Activated naive CD8-positive, alpha-beta T cell (primary cell): Measurements from ENCODE around the gene INPP5A.

ENCODE experiments used
- H3K27ac Mint-ChIP-seq: one replicate; pipeline ENCODE4 v1.8.0; 2021; ENCODE audit warnings: mixed read lengths
- H3K27me3 Mint-ChIP-seq: one replicate; pipeline ENCODE4 v1.8.0; 2021; ENCODE audit warnings: mixed read lengths
- H3K36me3 Mint-ChIP-seq: one replicate; pipeline ENCODE4 v1.8.0; 2021; ENCODE audit warnings: mixed read lengths
- H3K4me1 Mint-ChIP-seq: one replicate; pipeline ENCODE4 v1.8.0; 2021; ENCODE audit warnings: low read depth, mixed read lengths
- H3K4me3 Mint-ChIP-seq: one replicate; pipeline ENCODE4 v1.8.0; 2021; ENCODE audit warnings: mild to moderate bottlenecking, mixed read lengths
- H3K9me3 Mint-ChIP-seq: one replicate; pipeline ENCODE4 v1.8.0; 2021; ENCODE audit warnings: low read depth, mixed read lengths

Gene INPP5A

DNA sequence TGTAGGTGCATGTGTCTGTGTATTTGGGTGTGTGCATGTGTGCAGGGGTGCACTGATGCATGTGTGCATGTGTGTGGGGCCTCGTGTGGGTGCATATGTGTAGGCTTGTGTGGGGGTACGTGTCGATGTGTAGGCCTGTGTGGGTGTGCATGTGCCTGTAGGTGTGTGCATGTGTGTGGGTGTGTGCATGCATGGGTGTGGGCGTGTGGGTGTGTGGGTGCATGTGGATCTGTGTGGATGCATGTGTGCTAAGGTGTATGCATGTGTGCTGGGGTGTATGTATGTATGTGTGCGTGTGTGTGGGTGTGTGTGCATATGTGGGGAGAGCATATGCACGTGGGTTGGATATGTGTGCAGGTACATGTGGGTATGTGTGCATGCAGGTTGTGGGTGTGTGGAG, 175.2 kb downstream of the INPP5A start:
- Mint-ChIP-seq H3K36me3 (peaks cover 16% of the 10 kb centered on the region), H3K27me3 (no peaks in the 10 kb centered on the region), H3K9me3 (no peaks in the 10 kb centered on the region), H3K27ac (peak overlapping the region; percentile 46), H3K4me3 (no peak overlapping the region), H3K4me1 (no peaks in the 10 kb centered on the region)

DNA sequence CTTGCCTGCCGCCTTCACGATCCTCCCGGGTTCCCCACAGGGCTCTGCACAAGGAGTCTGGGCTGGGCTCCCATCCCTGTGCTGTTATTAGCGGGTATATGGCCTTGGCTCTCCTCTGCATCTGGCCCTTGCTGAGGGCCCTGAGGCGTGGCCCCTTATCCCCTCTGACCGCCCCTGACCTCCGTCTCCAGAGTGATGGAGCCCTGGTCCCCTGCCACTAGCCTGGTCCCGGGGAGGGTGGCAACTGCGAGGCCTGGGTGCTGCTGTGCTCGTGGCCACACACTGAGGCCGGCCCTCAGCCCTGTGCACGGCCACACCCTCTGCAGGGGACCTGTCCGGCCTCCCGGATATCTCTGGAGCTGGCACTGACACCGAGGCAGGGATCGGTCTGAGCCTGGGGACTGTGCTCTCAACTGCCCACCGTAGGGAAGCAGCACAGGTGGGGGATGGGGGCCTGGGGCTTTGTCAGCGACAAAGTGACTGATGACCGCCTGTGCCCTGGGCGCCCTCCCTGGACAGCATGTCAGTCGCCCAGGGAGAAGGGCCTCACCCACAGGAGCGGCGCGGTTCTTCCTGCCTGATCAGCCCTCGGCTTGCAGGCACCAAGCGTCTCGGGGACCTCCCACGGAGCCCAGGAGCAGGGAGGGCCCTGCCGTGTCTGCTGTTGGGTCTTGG, 176.0 kb downstream of the INPP5A start:
- no peak overlapping the region for H3K27ac Mint-ChIP-seq
- H3K4me3 Mint-ChIP-seq = no peak overlapping the region
- peaks cover 14% of the 10 kb centered on the region for H3K36me3 Mint-ChIP-seq
- no peaks in the 10 kb centered on the region for H3K9me3 Mint-ChIP-seq
- no peaks in the 10 kb centered on the region for H3K27me3 Mint-ChIP-seq
- no peaks in the 10 kb centered on the region for H3K4me1 Mint-ChIP-seq

DNA sequence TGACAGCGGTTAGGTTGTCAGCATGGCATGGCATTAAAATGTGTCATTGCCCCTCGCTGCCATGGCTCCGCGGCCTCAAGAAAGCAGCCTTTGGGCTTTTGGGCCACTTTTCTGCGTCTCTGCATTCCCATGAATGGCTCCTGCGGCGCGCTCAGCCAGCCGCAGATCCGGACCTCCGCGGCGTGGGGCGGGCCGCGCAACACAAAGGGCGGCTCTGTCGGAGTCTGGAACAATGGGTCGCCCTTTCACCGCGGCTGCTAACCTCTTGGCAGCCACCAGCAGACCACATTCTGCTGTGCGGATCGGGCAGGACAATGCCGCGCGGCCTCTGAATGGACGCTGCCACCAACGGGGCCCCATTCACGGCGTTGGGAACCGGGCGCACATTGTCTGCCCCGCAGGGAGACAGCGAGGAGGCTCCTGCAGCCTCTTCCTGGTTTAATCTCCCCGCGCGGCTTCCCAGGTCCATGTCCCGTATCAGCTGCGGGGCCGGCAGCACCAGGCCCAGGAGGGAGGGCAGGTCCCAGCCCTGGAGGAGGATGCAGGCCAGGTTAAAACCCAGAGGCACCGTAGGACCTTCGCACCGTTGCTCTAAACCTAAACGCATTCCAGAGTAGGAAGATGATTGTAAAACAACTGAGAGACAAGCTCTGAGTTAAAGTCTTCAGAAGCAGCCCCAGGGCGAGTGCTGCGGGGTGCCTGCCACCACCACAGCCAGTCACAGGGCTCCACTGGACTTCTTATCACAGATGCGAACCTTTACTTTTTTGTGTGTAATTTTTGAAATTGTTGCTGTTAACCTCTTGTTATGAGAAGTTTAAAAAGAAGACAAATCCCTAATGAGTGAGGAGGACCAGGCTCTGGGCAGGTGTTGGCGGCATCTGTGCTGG, 176.8 kb downstream of the INPP5A start:
- Mint-ChIP-seq H3K4me1 (no peaks in the 10 kb centered on the region), H3K36me3 (peaks cover 14% of the 10 kb centered on the region), H3K27me3 (no peaks in the 10 kb centered on the region), H3K27ac (no peak overlapping the region), H3K9me3 (no peaks in the 10 kb centered on the region), H3K4me3 (no peak overlapping the region)

DNA sequence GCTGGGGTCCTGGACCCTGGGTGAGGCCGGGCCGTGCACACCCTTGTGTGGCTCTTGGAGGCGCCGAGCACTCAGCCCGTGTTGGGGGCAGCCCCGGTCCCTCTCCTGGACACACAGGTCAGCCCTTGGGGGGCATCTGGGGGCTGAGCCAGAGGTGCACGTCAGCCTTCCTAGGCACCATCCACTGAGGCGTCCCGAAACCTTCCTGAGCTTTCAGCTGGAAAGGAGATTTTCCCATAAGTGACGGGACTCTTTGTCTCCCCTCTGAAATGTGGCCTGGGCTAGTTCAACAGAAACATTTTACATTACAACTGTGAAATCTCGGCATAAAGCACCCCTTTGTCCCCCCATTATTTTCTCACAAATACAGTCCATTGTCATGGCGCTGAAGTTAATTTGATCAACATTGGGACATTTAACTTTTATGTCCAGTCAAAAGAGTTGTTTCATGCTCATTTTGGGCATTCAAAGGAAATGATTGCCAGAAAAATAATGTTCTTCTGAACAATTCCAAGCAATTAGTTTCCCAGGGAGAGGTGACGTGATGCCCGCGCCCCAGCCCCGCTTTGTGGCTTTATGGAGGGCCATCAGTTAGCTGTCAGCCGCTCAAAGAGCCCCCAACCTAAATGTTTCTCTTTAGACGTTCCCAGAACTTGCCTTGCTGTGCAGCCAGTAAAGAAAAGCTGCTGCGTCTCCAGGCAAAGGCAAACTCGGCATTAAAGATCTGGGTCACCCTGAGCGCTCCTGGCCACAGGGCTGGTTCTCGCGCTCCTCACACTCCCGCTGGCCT, 177.6 kb downstream of the INPP5A start:
- Mint-ChIP-seq H3K4me3 (no peak overlapping the region), H3K36me3 (peaks cover 14% of the 10 kb centered on the region), H3K4me1 (no peaks in the 10 kb centered on the region), H3K27me3 (no peaks in the 10 kb centered on the region), H3K9me3 (no peaks in the 10 kb centered on the region), H3K27ac (no peak overlapping the region)

DNA sequence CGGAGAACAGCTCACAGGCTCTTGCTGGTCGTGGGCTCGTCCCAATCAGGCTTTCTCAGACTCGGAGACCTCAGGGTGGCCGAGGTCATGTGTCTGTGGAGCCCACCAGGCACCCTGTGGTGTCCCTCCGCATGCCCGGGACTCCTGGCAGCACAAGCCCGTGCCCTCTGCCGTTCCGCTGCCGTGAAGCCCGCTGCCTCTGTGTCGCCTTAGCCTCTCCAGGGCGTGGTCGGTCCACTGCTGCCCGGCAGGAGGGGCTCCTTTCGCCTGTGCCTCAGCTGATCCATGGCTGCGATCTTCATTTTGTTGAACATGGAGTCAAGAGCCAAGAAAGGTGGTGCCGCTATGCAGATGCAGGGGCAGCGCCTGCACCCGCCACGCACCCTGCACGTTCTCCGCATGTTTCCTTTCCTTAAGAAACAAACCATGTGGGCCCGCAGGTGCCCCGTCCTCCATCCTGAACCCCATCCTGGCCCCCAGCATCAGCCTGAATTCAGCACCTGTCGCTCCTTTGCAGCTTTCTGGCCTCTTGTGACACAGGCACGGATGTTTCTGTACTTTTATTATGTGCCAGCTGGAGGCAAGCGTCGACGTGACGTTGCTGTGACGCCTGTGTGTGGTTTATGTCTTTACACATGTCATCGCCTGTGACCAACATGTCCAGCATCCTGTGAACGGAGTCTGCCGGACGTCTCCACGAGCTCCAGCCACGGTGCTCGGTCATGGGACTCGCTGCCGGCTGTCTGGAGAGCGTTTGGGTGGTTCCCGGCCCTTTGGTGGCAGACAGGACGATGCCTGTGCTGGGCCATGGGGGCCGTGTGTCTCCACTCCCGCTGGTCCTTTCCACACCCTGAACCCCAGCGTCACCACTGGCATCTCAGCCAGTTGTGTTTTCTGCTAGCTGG, 178.4 kb downstream of the INPP5A start:
- no peaks in the 10 kb centered on the region for H3K27me3 Mint-ChIP-seq
- no peaks in the 10 kb centered on the region for H3K4me1 Mint-ChIP-seq
- no peak overlapping the region for H3K27ac Mint-ChIP-seq
- peaks cover 11% of the 10 kb centered on the region for H3K36me3 Mint-ChIP-seq
- no peaks in the 10 kb centered on the region for H3K9me3 Mint-ChIP-seq
- no peak overlapping the region for H3K4me3 Mint-ChIP-seq

DNA sequence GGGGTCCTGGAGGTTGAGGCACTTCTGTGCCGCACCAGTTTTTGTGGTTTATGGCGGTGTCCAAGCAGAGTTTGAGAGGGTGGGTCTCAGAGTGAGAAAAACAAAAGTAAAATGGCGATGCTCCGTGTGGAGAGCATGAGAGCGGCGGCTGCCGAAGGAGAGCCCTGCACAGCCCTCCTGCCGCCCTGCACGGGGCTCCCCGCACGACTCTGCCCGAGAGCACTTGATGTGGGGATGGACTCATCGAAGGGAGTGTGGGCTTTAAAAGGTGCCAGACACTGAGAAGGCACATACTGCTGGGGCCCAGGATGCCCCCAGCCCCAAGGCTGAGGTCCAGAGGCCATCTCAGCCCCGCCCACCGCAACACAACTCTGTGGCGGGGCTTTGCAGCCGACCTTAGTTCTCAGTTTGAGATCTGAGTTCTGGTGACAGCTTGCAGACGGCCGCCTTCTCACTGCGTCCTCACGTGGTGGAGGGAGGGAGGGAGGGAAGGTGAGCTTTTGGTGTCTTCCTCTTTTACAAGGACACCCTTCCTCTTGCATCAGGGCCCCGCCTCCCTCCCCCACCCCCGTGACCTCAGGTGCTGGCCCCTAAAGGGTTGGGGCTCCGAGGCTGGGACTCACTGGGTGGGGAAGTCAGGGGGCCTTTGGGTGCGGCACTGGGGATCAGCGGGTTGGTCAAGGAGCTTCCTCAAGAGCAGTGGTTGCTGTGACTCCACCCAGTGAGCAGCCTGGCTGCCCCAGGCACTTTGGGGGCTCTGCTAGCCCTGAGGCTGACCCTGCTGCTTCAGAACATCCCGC, 179.3 kb downstream of the INPP5A start:
- H3K4me3 Mint-ChIP-seq = no peak overlapping the region
- no peaks in the 10 kb centered on the region for H3K27me3 Mint-ChIP-seq
- peaks cover 11% of the 10 kb centered on the region for H3K36me3 Mint-ChIP-seq
- no peaks in the 10 kb centered on the region for H3K4me1 Mint-ChIP-seq
- no peaks in the 10 kb centered on the region for H3K9me3 Mint-ChIP-seq
- H3K27ac Mint-ChIP-seq = no peak overlapping the region

DNA sequence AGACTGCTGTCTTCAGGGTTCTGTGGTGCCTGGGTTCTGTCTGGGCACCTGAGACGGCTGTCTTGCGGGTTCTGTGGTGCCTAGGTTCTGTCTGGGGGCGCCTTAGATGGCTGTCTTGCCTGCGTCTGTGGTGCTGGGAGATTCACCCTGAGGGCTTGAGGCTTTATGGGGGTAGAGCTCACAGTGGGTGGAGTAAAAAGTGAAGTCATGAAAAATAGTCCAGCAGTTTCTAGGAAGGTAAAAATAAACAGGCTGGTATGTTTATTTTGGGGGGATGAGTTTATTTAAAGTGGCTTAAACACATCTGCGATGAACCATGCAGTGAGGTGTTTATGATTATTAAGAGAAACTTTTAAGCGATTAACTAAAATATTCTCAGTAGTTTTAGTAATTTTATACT, 184.1 kb downstream of the INPP5A start:
- Mint-ChIP-seq H3K27ac (peak overlapping the region; percentile 43), H3K4me1 (no peaks in the 10 kb centered on the region), H3K36me3 (peaks cover 5% of the 10 kb centered on the region), H3K4me3 (no peak overlapping the region), H3K27me3 (no peaks in the 10 kb centered on the region), H3K9me3 (no peaks in the 10 kb centered on the region)

DNA sequence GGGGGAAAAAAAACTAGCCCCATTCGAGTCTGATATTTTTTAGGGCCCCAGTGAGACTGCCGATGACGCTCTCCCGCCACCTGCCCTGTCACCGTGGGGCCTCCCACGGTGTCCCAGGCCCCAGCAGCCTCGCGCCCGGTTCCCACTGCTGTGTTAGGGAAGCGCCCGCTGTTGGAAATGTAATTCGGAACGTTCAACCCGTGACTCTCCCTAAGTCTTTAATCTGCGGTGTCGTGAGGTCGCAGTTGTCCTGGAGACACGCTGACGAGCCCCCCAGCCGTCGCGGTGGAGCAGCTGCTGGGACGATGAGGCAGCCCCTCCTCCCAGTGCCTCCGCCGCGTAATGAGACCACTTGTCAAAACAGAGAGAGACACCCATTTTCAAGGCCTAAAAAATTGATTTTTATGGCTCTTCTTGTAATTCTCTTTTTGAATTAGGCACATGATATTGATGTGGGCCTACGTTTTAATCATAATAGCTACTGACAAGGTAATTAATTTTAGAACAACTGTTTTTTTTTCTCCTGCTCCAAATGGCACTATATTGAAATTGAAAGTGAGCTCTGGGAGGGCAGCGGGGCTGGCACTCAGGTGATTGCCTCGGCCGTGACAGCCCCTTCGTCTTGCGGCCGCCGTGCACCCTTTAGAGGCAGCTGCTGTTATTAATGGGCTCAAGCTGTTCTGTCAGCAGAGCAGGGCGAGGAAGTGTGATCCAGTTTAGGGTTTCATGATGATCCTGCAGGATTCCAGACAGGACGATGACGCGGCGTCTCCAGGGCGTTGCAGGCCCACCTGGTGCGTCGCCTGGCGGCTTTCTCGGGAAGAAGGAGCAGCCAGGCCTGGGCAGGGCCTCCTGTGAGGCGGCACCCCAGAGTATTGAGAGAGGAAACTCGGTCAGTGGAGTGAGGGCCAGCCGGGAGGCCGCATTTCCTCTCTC, 185.1 kb downstream of the INPP5A start:
- H3K27ac Mint-ChIP-seq = no peak overlapping the region
- no peak overlapping the region for H3K4me3 Mint-ChIP-seq
- no peaks in the 10 kb centered on the region for H3K27me3 Mint-ChIP-seq
- H3K4me1 Mint-ChIP-seq = no peaks in the 10 kb centered on the region
- H3K9me3 Mint-ChIP-seq = no peaks in the 10 kb centered on the region
- H3K36me3 Mint-ChIP-seq = peaks cover 5% of the 10 kb centered on the region

DNA sequence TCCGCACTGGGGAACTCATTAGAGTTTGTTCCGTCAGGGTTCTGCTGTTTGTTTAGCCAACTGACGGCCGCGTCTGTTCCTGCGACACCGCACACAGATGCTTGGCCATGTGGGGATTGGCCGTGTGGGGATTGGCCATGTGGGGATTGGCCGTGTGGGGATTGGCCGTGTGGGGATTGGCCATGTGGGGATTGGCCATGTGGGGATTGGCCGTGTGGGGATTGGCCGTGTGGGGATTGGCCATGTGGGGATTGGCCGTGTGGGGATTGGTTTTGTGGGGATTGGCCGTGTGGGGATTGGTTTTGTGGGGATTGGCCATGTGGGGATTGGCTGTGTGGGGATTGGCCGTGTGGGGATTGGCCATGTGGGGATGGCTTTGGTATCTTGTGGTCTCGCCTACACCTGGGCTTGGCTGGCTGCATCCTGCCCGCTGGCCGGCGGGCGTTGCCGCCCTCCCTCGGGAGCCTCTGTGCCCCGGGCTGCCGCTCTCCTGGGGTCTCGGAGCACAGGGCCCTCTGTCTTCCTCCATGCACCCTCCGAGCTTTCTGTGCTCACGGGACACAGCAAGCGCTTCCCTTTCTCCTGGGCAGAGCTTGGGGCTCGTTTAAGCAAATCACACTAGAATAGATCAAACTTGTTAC, 185.9 kb downstream of the INPP5A start:
- Mint-ChIP-seq H3K27me3 (no peaks in the 10 kb centered on the region), H3K4me3 (no peak overlapping the region), H3K4me1 (no peaks in the 10 kb centered on the region), H3K27ac (no peak overlapping the region), H3K36me3 (peaks cover 5% of the 10 kb centered on the region), H3K9me3 (no peaks in the 10 kb centered on the region)

DNA sequence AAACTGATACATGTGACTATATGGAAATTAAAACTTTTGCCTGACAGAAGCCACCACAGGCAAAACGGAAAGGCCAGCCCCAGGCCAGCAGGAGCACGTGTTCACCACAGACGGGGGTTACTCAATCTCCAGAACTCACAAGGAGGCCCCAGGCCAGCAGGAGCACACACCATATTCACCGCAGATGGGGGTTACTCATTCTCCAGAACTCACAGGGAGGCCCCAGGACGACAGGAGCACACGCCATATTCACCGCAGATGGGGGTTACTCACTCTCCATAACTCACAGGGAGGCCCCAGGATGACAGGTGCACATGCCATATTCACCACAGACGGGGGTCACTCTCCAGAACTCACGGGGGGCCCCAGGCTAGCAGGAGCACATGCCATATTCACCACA, 186.9 kb downstream of the INPP5A start:
- Mint-ChIP-seq H3K27ac (no peak overlapping the region), H3K36me3 (peaks cover 5% of the 10 kb centered on the region), H3K4me1 (no peaks in the 10 kb centered on the region), H3K27me3 (no peaks in the 10 kb centered on the region), H3K9me3 (no peaks in the 10 kb centered on the region), H3K4me3 (no peak overlapping the region)

DNA sequence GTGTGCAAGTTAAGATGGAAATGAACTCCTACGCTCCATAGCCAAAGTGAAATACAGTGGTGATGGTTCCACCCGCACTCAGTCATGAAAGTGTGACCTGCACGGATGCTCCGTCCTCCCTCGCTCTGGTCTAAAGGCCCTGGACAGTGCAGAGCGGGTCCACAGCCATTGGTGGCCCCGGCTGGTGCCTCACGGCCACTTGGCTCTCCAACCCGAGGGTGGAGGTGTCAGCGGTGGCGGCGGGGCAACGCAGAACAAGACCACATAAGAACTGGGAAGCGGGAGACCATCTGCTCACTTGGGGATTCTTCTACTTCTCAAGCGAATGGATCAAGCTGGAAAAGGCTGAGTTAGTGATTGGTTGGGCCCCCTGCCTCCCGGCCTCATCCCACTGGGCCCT, 187.6 kb downstream of the INPP5A start:
- Mint-ChIP-seq H3K4me3 (no peak overlapping the region), H3K27me3 (no peaks in the 10 kb centered on the region), H3K4me1 (no peaks in the 10 kb centered on the region), H3K9me3 (no peaks in the 10 kb centered on the region), H3K27ac (no peak overlapping the region), H3K36me3 (peaks cover 5% of the 10 kb centered on the region)

DNA sequence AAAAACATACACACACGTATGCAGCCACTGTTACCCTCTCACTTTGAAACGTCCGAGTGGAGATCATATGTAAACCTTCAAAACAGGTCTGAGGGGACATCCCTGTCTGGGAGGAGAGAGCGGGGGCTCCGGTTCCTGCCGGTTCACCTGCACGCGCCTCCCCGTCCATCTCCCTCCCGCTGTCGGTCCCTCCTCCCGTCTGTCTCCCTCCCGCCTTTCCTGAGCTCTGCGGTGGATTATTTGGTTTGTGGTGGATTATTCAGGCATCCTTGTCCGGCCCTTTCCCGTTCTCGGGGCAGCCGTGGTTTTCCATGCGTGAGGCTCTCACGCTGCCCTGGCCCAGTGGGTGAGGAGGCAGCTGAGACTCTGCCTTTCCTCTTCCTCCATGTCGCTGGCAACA, 188.6 kb downstream of the INPP5A start:
- H3K9me3 Mint-ChIP-seq = no peaks in the 10 kb centered on the region
- H3K27ac Mint-ChIP-seq = no peak overlapping the region
- H3K4me3 Mint-ChIP-seq = no peak overlapping the region
- peaks cover 5% of the 10 kb centered on the region for H3K36me3 Mint-ChIP-seq
- no peaks in the 10 kb centered on the region for H3K27me3 Mint-ChIP-seq
- no peaks in the 10 kb centered on the region for H3K4me1 Mint-ChIP-seq
